ENCODE measurements around the gene FAM43A. TPM values are rescaled to one million over a fixed set of nuclear protein-coding genes. Genes with fewer than 3 reads are reported as not detected.

The FAM43A gene
- total and polyA plus RNA-seq, 10 of the 15 experiments (the other 5 are each of a cell fraction or from before 2014, with no cell fraction given), result 0.27 to 5.0 (median 1.1) TPM

DNA sequence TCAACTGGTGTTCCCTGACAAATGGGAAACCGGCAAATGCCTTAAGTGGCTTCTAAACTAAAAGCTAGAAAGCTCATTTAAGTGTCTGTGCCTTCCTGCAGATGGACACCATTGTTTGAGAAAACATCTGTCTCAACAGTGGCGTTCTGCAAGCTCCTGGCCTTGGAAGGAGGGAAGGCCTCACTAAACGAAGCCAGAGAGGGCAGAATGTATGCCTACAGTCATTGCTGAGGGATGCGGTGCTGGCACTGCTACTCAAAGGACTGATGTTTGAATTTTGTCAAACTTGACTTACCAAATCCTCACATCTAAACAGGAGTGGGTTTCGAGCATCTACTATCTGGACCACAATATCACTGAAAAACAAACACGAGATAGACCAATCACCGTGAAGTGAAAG is 25.9 kb upstream of the FAM43A start:
- no peak overlapping the region for H3K9ac ChIP-seq (ENCODE audit: control insufficient read depth, insufficient read depth, low read length)
- TF ChIP-seq ZNF217 (IDR thresholded peaks at IDR 0.05) (no peak), KAT2A (conservative IDR thresholded peaks at IDR 0.05; ENCODE audit: control insufficient read depth, low read depth, low read length) (no peak), NR2C1 (IDR thresholded peaks at IDR 0.05) (no peak), KDM1A (IDR thresholded peaks at IDR 0.05; ENCODE audit: borderline replicate concordance) (no peak), ZNF384 (IDR thresholded peaks at IDR 0.05; ENCODE audit: borderline replicate concordance, low read depth, low read length) (no peak), RB1 (IDR thresholded peaks at IDR 0.05; ENCODE audit: borderline replicate concordance) (no peak), ATF2 (IDR thresholded peaks at IDR 0.05; ENCODE audit: low read length) (no peak), MEF2A (IDR thresholded peaks at IDR 0.05; ENCODE audit: insufficient read depth, low read depth, low read length) (no peak), POLR2A (IDR thresholded peaks at IDR 0.05; ENCODE audit: low read depth, low read length) (no peak)
- TF ChIP-seq, protein P1, sequence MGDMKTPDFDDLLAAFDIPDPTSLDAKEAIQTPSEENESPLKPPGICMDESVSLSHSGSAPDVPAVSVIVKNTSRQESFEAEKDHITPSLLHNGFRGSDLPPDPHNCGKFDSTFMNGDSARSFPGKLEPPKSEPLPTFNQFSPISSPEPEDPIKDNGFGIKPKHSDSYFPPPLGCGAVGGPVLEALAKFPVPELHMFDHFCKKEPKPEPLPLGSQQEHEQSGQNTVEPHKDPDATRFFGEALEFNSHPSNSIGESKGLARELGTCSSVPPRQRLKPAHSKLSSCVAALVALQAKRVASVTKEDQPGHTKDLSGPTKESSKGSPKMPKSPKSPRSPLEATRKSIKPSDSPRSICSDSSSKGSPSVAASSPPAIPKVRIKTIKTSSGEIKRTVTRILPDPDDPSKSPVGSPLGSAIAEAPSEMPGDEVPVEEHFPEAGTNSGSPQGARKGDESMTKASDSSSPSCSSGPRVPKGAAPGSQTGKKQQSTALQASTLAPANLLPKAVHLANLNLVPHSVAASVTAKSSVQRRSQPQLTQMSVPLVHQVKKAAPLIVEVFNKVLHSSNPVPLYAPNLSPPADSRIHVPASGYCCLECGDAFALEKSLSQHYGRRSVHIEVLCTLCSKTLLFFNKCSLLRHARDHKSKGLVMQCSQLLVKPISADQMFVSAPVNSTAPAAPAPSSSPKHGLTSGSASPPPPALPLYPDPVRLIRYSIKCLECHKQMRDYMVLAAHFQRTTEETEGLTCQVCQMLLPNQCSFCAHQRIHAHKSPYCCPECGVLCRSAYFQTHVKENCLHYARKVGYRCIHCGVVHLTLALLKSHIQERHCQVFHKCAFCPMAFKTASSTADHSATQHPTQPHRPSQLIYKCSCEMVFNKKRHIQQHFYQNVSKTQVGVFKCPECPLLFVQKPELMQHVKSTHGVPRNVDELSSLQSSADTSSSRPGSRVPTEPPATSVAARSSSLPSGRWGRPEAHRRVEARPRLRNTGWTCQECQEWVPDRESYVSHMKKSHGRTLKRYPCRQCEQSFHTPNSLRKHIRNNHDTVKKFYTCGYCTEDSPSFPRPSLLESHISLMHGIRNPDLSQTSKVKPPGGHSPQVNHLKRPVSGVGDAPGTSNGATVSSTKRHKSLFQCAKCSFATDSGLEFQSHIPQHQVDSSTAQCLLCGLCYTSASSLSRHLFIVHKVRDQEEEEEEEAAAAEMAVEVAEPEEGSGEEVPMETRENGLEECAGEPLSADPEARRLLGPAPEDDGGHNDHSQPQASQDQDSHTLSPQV (IDR thresholded peaks at IDR 0.05), result no peak
- TF ChIP-seq, protein P2, sequence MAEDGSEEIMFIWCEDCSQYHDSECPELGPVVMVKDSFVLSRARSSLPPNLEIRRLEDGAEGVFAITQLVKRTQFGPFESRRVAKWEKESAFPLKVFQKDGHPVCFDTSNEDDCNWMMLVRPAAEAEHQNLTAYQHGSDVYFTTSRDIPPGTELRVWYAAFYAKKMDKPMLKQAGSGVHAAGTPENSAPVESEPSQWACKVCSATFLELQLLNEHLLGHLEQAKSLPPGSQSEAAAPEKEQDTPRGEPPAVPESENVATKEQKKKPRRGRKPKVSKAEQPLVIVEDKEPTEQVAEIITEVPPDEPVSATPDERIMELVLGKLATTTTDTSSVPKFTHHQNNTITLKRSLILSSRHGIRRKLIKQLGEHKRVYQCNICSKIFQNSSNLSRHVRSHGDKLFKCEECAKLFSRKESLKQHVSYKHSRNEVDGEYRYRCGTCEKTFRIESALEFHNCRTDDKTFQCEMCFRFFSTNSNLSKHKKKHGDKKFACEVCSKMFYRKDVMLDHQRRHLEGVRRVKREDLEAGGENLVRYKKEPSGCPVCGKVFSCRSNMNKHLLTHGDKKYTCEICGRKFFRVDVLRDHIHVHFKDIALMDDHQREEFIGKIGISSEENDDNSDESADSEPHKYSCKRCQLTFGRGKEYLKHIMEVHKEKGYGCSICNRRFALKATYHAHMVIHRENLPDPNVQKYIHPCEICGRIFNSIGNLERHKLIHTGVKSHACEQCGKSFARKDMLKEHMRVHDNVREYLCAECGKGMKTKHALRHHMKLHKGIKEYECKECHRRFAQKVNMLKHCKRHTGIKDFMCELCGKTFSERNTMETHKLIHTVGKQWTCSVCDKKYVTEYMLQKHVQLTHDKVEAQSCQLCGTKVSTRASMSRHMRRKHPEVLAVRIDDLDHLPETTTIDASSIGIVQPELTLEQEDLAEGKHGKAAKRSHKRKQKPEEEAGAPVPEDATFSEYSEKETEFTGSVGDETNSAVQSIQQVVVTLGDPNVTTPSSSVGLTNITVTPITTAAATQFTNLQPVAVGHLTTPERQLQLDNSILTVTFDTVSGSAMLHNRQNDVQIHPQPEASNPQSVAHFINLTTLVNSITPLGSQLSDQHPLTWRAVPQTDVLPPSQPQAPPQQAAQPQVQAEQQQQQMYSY (CRISPR knock-in tag; IDR thresholded peaks at IDR 0.05), result no peak
- H3K4me3 ChIP-seq, result no peak overlapping the region
- DNase-seq (ENCODE audit: low read depth, low spot score) (no peak), FAIRE-seq (no peak), ATAC-seq (no peak)
- SMC1A ChIA-PET (ENCODE audit: uncharacterized antibody, unreplicated experiment), result interaction anchor here (1.3 to 1.4 kb wide), 2 partner anchors 11 to 12 kb away, joined by 3 to 4 read pairs; partner anchors contain the start of gene LSG1
- in situ Hi-C loops (cut with MboI) (no loop called here), intact Hi-C loops (cut with micrococcal nuclease; ENCODE audit: unreplicated experiment) (no loop called here)
- no peak overlapping the region for H3K4me2 ChIP-seq (ENCODE audit: control insufficient read depth, insufficient read depth)
- RAD21 ChIA-PET (ENCODE audit: unreplicated experiment), result no interaction called here
- H2AFZ ChIP-seq (ENCODE audit: control insufficient read depth, low read depth, low read length), result no peak overlapping the region
- no peaks in the 10 kb centered on the region for H3K27me3 ChIP-seq (replicated peaks in 1 of 2; ENCODE audit: control insufficient read depth in 2 of 2, insufficient read depth in 2 of 2, low read length in 1 of 2)
- no peaks in the 10 kb centered on the region for H3K9me3 ChIP-seq (replicated peaks; ENCODE audit: control insufficient read depth, insufficient read depth, low read length)
- no peak overlapping the region for H3K27ac ChIP-seq (ENCODE audit: control insufficient read depth, insufficient read depth)
- WGBS (ENCODE audit: insufficient coverage, insufficient replicate concordance, low lambda C conversion rate, missing lambda C conversion rate), result 83% methylated on average over 7 of the region's 7 CpGs
- peaks cover 6% of the 10 kb centered on the region; the same call in 1 of the 2 replicates for H3K4me1 ChIP-seq (ENCODE audit: control insufficient read depth, insufficient read depth, low read length)
- no TSS peak for BruUV-seq (replicated peaks)
- POLR2A ChIA-PET, result no interaction called here
- peaks cover 4 to 15% of the 10 kb centered on the region in 2 experiments; a peak in 3 of 4 replicates for H3K36me3 ChIP-seq (ENCODE audit: control insufficient read depth in 2 of 2, insufficient read depth in 2 of 2, low read length in 1 of 2)
- peaks cover 3% of the 10 kb centered on the region for H3K79me2 ChIP-seq (ENCODE audit: control insufficient read depth, insufficient read depth, low read length)
- CTCF ChIA-PET, result interaction anchor here (0.7 to 3.5 kb wide), 2 partner anchors 11 to 611 kb away, joined by 3 to 31 read pairs; partner anchors contain the start of gene LSG1
- no peaks in the 10 kb centered on the region for H4K20me1 ChIP-seq (ENCODE audit: control insufficient read depth, insufficient read depth)

Data from GM12878 (cell line).